ENCODE data around the gene OR5K3. TPM values are rescaled to one million over a fixed set of nuclear protein-coding genes. Genes with fewer than 3 reads are reported as not detected.
"Not testable (repeated sequence)": the region's sequence is repeated elsewhere in the genome, so short reads cannot be mapped to it uniquely, and the experiment has no call there.

Gene OR5K3
- total RNA-seq, 2 donors from 2014 or later: not detected

DNA sequence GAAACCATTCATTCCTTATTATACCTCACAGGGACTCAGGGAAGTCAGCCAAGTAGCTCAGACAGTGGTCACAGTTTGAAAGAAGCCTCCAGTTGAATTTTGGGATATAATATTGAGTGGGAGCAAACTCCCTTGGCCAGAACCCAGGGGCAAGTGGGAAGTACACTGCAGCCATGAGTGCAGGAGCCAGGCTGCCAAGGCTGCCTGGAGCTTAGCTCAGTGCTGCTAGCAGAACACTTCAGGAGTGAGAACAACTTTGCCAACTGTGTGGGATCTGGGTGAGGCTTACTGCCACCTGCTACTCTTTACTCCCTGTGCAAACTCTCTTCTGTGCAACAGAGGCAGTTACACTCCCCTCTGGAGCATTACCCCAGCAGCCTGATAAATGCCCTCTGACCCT lies 4.6 kb downstream of the OR5K3 start:
- Histone ChIP-seq H3K9me3 (no peaks in the 10 kb centered on the region), H3K27ac (no peak overlapping the region), H3K27me3 (replicated peaks; ENCODE audit: insufficient read depth) (no peaks in the 10 kb centered on the region), H3K4me3 (no peak overlapping the region), H3K4me1 (ENCODE audit: control insufficient read depth in 1 of 2, low read depth in 2 of 2) (no peaks in the 10 kb centered on the region), H3K36me3 (no peaks in the 10 kb centered on the region)
- ATAC-seq (ENCODE audit: insufficient number of reproducible peaks, low FRiP score, low read depth) (no peak), DNase-seq (ENCODE audit: low spot score) (no peak)
- no peak for TF ChIP-seq CTCF (IDR thresholded peaks at IDR 0.05)

DNA sequence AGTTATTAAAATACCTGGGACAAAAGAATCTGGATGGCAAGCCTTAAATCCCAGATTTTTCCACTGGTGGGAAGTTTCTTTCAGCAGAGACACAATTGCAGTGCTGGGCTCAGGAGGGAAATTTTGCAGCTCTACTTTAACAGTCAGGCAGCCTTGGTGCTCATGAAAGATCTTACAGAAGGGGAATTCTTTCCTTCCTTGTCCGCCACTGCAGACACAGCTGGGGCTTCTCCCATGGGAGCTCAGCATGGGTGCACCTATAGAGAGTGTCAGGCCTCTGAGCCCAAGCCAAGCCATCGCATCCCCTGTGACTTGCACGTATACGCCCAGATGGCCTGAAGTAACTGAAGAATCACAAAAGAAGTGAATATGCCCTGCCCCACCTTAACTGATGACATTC lies 6.0 kb downstream of the OR5K3 start:
- not testable (repeated sequence) for H3K9me3 ChIP-seq; H3K4me1 ChIP-seq (ENCODE audit: control insufficient read depth in 1 of 2, low read depth in 2 of 2); H3K27me3 ChIP-seq (replicated peaks; ENCODE audit: insufficient read depth); H3K4me3 ChIP-seq; DNase-seq (ENCODE audit: low spot score); H3K27ac ChIP-seq; ATAC-seq (ENCODE audit: insufficient number of reproducible peaks, low FRiP score, low read depth); H3K36me3 ChIP-seq

GRCh38 chr3:98398513-98398912 lies 8.0 kb downstream of the OR5K3 start:
- no peaks in the 10 kb centered on the region for H3K9me3 ChIP-seq
- no peaks in the 10 kb centered on the region for H3K36me3 ChIP-seq
- no peak overlapping the region for H3K4me3 ChIP-seq
- ATAC-seq (ENCODE audit: insufficient number of reproducible peaks, low FRiP score, low read depth) (no peak), DNase-seq (ENCODE audit: low spot score) (no peak)
- no peak for TF ChIP-seq CTCF (IDR thresholded peaks at IDR 0.05)
- H3K27ac ChIP-seq: no peak overlapping the region
- no peaks in the 10 kb centered on the region for H3K27me3 ChIP-seq (replicated peaks; ENCODE audit: insufficient read depth)
- no peaks in the 10 kb centered on the region for H3K4me1 ChIP-seq (ENCODE audit: control insufficient read depth in 1 of 2, low read depth in 2 of 2)

DNA sequence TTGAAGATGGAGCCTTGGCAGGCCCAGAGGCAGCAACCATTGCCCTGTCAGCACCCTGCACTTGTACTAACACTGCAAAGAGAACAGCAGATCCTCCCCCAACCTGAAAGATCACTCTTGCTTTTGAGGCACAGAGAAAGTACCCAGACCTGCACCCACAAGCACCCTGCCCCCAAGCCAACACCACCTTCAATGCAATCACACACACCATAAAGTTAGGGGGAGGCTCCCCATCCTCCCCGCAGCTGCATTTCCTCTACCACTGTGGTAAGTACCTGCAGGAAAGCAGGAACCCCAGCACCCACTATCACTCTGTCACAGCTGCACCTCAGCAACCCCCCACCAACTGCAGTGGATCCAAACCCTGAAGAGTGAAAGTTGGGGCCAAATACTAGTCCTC lies 12.0 kb downstream of the OR5K3 start:
- H3K4me1 ChIP-seq (ENCODE audit: control insufficient read depth in 1 of 2, low read depth in 2 of 2): no peaks in the 10 kb centered on the region
- no peak for TF ChIP-seq CTCF (IDR thresholded peaks at IDR 0.05)
- no peak overlapping the region for H3K4me3 ChIP-seq
- no peak overlapping the region for H3K27ac ChIP-seq
- no peaks in the 10 kb centered on the region for H3K27me3 ChIP-seq (replicated peaks; ENCODE audit: insufficient read depth)
- H3K36me3 ChIP-seq: no peaks in the 10 kb centered on the region
- DNase-seq (ENCODE audit: low spot score): no peak
- H3K9me3 ChIP-seq: peaks cover 15% of the 10 kb centered on the region
- no peak for ATAC-seq (ENCODE audit: insufficient number of reproducible peaks, low FRiP score, low read depth)

GRCh38 chr3:98404010-98404409 lies 13.5 kb downstream of the OR5K3 start:
- Histone ChIP-seq H3K27ac (no peak overlapping the region), H3K36me3 (no peaks in the 10 kb centered on the region), H3K27me3 (replicated peaks; ENCODE audit: insufficient read depth) (no peaks in the 10 kb centered on the region), H3K9me3 (peaks cover 16% of the 10 kb centered on the region), H3K4me1 (ENCODE audit: control insufficient read depth in 1 of 2, low read depth in 2 of 2) (no peaks in the 10 kb centered on the region), H3K4me3 (no peak overlapping the region)
- DNase-seq (ENCODE audit: low spot score) (no peak), ATAC-seq (ENCODE audit: insufficient number of reproducible peaks, low FRiP score, low read depth) (no peak)
- TF ChIP-seq CTCF (IDR thresholded peaks at IDR 0.05): no peak

DNA sequence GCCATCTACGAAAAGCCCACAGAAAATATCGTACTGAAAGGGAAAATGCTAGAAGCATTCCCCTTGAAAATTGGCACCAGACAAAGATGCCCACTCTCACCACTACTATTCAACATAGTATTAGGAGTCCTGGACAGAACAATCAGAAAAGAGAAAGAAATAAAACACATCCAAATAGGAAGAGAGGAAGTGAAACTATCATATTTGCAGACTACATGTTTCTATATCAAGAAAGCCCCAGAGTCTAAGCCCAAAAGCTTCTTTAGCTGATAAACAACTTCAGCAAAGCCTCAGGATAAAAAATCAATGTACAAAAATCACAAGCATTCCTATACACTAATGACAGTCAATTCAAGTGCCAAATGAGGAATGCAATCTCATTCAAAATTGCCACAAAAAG lies 15.6 kb downstream of the OR5K3 start:
- TF ChIP-seq CTCF (IDR thresholded peaks at IDR 0.05): no peak
- H3K27me3 ChIP-seq (replicated peaks; ENCODE audit: insufficient read depth): no peaks in the 10 kb centered on the region
- DNase-seq (ENCODE audit: low spot score) (no peak), ATAC-seq (ENCODE audit: insufficient number of reproducible peaks, low FRiP score, low read depth) (no peak)
- no peaks in the 10 kb centered on the region for H3K4me1 ChIP-seq (ENCODE audit: control insufficient read depth in 1 of 2, low read depth in 2 of 2)
- H3K4me3 ChIP-seq: no peak overlapping the region
- H3K27ac ChIP-seq: no peak overlapping the region
- H3K9me3 ChIP-seq: peaks cover 16% of the 10 kb centered on the region
- H3K36me3 ChIP-seq: no peaks in the 10 kb centered on the region

Data from thoracic aorta (tissue), 2 donors.